GM18907 (cell line): ENCODE results near the gene ST6GALNAC5.
"Not testable (repeated sequence)": the region's sequence is repeated elsewhere in the genome, so short reads cannot be mapped to it uniquely, and the experiment has no call there.

Experiments
- ATAC-seq: cut with Tn5 transposase; IDR thresholded peaks from one replicate; pipeline ENCODE4 v1.9.1; 2021; ENCODE audit warnings: mild to moderate bottlenecking, moderate library complexity; ENCODE audit not compliant: unreplicated experiment

Gene ST6GALNAC5

DNA sequence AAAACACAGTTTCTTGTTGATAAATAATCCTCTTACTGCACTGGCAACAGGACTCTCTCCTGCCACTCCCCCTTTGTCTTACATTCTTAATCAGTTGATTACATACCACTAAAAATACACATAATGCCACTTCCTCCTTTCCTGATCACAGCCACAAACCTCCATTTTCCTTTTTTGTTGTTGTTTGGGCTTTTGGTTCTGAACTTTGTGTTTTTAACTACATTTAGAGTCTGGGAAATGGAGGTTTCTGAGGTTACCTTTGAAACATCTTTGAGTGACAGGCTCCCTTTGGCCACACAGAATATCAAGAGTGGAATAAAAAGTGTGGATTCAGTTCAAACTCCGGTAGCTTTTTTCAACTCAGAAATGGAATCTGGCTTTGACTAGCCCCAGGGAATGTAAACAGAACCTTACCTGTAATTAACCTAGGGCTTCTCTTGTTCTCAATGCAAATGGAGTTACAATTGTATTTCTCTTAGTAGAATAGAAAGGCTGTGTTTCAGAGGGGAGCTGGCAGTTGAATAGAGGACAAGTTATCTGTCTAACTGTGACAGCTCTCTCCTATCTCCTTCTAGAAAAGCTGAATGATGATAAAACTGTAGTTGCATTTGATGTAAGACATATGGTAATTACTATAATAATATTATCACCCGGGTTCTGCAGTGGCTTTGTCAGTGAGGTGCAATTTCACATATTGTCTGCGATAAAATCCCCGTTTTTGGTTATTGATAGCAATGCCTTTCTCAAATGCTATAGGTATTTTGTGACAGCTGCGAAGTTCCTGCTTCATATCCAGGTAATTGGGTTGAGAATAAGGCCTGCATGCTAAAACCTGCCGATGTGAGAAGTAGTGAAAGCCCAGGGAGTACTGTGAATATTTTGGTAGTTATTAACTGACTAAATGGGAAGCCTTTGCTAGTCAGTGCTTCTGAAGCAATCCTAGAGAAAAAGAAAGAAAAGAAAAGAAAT is 66.9 kb downstream of the ST6GALNAC5 start:
- no peak for ATAC-seq

DNA sequence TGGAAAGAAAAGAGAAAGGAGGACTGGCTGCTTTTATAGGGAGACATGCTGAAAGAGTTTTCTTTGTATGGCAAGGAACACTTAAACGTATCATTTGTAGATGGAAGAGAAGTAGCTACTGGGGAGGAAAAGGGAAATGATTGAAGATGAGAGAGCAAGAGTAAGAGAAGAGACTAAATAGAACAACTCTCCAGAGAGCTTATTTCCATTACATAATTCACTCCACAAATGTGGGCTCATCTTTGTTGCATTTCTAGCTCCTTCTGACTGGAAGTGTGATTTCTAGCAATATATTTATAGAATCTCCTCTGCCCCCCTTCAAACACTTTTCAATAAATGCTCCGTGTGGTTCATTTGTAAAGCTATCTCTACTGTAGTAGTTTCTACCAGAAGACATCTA is 71.0 kb downstream of the ST6GALNAC5 start:
- no peak for ATAC-seq

DNA sequence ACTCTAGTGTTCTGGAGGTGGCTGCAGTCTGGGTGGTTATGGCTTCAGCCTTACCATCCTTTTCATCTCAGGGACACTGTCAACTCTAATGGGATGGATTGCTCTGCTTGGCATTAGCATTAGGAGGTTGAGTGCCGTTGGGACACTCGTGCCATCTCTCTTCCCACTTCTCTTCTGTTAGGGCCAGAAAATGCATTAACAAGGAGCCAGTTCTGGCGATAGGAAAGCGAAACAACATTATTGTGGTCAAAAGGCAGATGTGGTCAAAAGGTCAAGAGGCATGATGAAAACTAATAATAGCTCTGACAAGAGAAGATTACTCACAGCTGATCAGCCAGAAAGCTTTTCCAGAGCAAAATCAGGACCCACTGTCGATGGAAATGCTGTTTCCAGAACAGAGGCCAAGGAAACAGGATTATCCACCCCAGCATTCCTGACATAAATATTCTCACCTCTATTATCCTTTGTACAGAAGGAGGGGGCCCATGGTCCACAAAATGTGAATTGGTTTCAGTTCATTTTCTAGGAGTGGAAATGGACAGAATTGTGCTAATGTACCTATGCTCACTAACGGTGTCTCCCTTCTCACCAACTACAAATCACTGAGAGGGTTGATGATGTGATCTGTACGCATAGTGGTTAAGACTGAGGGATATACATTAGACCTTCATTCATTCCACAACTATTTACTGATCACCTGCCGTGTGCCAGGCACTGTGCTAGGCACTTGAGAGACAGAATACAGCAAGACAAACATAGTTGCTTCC is 72.0 kb downstream of the ST6GALNAC5 start:
- ATAC-seq: peak; percentile 50

DNA sequence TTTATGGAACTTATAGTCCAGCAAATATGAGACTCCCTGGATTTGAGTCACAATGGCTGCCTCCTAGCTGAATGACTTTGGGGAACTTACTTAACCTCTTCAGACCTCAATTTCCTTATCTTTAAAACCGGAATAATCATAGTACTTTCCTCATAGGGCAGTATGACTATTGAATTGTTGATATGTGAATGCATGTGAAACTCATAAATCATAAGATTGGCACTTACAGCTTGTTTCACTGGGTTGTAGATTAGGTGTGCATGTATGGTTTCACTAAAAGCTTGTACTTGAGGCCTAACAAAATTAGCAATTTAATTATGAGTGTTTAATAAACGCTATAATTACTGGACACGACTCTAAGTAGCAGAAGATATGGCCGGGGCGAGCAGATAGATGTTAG is 72.5 kb downstream of the ST6GALNAC5 start:
- ATAC-seq: no peak

DNA sequence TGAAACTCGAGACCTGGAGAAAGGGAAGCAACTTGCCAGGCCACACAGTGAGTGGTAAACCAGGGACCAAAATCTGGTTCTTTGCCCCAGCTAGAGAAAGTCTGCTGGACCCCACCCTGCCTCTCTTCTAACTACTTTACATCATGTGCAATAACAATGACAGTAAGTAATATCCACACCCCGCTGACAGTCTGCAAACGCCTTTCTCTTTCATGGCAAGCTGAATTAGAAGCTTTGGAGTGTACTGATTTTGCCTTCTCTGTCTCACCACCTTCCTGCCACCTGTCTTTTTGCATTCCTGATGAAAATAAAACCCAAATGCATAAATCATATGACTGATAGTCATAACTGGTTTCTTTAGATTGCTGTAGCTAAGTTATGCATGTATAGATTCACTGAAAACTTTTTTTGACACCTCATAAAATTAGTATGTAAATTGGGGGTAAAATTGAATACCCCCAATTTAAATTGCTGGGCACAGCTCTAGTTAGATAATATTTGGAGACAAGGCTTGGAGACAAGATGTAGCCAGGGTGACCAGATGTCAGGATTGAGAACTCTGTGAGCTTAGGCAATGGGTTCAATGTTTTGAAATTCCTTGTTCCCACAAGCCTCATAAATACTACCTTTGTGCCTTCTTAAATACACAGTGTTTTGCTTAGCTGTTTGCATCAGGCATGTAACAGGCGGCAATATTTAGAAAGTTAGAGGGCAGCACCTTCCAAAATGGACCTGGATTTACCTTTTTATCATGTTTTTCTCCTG is 73.5 kb downstream of the ST6GALNAC5 start:
- no peak for ATAC-seq

DNA sequence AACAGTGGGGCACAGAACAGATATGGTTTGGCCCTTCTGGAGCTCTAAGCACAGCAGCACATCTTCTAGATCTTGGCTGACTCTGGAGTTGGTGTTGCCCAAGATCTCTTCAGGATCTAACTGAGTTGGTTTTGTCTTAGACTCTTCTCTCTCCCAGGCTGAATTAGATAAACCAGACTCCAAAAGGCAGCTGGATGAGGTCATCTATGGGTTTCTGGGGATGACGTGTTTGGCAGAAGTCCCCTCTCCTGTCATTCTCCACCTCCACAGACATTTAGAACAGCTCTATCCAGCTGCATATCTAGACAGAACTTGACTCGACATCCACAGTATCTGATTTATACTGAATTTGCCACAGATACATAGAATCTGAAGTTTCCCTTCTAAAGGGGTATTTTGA is 75.3 kb downstream of the ST6GALNAC5 start:
- no peak for ATAC-seq

DNA sequence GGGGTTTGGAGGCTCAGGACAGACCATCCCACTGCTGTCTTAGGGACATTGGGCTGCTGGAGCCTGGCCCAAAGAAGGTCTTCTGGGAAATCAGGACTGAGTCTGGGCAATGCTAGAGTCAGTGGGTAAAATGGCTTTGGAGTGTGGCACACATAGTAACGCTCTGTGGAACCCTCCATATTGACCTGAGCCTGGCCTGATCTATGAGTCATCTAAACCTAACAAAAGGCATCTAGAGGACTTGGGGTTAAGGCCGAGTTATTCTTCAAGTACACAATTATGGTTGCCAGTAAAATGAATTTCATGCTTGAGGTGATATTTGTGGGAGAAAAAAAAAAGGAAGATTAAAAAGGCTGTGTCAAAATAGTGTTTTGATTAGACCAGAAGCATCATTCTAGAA is 77.7 kb downstream of the ST6GALNAC5 start:
- ATAC-seq: no peak

DNA sequence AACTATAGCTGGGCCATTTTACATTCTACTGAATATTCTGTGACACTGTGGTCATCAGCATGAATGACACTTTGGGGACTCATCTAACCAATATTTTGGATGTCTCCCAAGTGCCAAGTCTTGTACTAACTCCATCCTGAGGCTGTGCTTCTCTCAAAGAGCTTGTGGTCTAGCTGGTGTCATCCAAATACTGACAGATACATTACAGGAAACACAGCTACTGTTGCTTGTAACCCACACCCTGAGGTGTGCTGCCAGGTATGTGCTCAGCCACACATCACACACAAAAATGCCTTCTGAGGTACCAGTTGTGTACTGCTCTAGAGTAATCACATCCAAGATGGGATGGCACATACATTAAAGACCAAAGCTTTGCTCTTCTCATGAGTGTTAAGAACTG is 81.6 kb downstream of the ST6GALNAC5 start:
- ATAC-seq: no peak

DNA sequence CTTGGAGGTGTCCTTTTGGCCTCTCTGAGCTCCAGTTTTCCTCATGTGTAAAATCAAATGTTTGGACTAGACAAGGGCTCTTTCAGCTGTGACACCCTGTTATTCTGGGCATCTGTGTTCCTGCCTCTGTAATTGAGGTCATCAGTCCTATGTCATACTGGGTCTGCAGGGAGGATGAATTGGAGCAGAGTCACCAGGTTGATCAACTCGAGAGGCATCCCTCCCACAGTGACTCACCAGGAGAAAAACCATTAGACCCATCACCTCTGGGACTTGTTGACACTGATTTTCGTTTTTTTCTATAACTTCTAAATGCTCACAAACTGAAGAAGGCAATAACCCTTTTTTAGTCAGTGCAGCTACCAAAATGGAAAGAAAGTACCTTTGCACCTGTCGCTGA is 82.2 kb downstream of the ST6GALNAC5 start:
- no peak for ATAC-seq

DNA sequence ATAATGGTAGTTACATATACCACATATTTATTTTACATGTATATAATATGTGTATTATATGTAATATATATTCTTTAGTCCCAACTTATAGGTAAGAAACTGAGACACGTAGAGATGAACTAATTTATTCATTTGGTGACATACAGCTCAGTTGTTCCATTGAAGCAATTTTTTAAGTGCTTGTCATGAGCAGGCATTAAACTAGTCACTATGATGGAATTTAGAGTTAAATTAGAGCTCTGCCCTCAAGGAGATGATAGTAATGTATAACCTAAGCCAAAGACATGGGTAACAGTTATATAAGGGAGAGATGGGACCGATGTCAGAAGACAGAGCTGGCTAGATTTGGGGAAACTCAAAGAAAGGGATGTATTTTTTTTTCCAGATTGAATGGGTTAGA is 83.0 kb downstream of the ST6GALNAC5 start:
- no peak for ATAC-seq

DNA sequence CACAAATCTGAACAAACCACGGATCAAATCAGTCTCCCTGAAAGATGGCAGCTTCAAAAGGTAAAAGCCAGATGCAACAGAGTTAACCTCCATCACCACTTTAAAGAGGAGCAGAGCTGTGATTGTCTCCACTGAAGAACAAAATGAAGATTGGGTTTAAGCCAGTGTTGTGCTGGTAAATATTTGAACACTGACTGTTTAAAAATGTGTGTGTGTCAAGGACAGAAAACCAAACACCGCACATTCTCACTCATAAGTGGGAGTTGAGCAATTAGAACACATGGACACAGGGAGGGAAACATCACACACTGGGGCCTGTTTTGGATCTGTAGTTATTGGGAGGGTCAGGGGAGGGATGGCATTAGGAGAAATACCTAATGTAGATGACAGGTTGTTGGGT is 83.9 kb downstream of the ST6GALNAC5 start:
- ATAC-seq: no peak

DNA sequence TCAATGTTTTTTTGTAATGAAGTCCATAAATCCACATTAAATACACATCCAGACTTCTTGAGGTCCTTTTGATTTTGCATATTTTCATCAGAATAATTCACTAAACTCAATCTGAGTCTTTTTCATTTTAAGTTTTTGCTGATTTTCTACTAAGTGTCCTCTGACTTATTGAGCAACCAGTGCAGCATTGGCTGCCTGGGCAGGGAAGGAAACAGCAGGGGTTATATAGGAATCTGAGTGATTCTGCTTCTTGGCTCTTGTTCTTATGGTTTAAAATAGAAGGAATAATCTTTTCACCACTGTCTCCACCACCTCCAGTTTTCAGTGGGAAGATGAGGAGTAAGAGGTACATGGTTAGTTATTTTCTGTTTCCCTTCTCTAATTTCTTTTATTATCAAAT is 88.4 kb downstream of the ST6GALNAC5 start:
- no peak for ATAC-seq

DNA sequence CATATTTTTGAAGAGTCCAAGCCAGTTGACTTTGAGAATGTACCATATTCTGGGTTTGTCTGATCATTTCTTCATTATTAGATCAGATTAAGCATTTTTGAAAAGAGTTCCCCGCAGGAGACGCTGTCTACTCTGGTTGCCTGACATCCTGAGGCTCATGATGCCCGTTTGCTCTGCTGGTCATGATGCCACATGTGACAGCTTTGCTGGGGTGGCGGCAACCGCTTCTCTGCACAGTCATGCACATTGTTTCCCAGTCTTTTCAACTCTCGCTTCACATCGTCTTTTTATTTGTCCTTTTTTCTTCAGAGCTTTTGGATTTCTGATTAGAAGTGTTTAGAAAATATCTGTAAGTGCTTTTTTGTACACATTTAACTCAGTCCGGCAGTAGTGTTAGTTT is 90.7 kb downstream of the ST6GALNAC5 start:
- no peak for ATAC-seq

DNA sequence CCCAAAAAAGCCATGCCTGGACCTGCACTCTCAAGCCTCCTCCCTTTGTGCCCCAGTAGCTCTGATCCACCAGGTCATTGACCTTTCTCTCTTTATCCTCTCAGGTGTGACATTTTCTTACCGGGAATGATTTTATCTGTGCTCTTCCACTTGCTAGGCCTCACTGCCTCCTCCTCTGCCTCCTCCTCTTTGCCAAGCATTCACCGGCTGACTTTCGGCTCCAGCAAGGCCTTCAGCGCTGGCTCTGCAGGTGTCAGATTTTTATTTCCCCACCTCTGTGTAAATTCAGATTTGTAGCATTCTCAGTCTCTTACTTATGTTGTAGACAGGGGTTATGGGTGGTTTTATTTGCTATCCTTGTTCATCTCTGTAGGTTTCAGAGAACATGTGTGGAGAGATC is 91.5 kb downstream of the ST6GALNAC5 start:
- no peak for ATAC-seq

DNA sequence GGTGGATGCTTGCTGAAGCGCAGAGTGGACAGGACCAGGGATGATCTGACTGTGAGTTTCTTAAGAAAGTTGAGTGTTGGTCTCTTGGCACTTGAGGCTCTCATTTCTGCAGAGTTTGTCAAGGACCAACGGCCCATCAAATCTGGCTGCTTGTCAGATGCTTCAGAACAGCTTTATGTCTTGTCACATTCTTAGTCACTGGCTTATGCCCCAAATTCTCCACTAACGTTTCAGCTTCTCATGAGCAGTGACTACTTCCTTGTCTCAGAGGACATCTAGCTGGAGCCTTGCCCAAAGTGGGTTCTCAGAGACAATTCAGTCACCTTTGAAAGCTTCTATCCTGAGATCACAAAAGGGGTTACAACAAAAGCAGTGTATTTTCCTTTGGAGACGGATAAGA is 92.3 kb downstream of the ST6GALNAC5 start:
- ATAC-seq: no peak

DNA sequence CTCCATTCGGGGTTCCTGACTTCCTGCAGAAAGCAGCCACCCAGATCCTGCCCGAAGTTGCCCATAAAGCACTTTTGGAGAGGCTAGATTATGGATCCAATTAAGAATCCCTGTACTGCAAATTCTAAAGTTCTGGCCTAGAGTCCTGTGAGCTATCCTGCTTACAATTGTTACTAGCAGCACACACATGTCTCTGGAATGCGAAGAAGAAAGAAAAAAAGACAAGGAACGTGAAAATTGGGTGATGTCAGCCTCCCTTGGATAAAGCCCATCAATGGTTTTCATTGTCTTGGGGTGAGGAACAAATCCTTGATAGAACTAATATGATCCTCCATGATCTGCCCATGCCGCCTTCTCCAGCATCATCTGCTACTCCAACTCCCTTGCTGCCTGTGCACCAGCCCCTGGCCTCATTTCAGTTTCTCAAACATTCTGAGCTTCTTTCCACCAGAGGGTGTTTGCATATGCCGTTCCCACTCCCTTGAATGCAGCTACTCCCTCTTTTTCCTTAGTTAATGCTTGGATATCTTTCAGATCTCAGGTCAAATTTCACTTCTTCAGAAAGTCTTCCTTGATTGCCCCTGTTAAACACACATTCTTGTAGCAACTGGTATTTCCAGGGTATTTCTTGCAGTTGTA is 94.0 kb downstream of the ST6GALNAC5 start:
- no peak for ATAC-seq

DNA sequence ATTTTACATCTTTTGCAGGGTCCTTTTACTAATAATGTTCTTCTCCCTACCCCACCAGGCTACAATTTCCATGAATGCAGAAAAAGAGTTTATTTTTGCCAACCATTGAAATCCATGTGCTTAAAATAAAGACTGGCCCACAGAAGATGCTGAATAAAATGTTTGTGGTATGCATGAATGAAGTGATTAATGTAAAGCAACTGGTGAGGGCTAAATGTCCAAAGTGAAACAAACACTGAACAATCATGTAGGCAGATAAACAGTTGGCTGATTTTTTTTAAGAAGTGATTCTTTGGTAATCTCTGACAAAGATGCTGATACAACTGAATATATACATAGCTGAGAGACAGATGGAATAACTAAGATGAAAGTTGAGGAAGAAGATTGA is 94.5 kb downstream of the ST6GALNAC5 start:
- no peak for ATAC-seq

DNA sequence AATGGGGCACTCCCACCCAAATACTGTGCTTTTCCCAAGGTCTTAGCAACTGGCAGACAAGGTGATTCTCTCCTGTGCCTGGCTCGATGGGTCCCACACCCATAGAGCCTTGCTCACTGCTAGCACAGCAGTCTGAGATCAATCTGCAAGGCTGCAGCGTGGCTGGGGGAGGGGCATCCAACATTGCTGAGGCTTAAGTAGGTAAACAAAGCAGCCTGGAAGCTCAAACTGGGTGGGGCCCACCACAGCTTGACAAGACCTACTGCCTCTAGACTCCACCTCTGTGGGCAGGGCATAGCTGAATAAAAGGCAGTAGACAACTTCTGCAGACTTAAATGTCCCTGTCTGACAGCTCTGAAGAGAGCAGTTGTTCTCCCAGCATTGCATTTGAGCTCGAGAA is 114.0 kb downstream of the ST6GALNAC5 start:
- not testable (repeated sequence) for ATAC-seq

DNA sequence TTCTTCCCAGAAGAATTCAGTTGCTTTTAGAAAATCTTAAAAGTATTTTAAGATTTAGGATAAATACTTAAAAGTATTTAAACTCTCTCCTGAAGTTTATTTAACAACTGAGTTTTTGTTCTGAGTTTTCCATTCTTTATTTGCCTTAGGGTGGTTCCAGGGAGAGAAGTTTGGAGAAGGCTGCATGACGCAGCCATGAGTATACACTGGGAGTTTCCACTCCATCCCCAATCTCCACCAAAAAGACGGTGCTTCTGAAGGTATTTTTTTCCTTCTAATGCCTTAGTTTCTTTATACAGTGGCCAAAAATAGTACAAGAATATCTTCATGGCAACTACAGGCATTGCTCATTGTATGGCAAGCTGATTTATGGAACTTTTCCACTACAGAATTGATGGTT is 122.7 kb downstream of the ST6GALNAC5 start:
- no peak for ATAC-seq

DNA sequence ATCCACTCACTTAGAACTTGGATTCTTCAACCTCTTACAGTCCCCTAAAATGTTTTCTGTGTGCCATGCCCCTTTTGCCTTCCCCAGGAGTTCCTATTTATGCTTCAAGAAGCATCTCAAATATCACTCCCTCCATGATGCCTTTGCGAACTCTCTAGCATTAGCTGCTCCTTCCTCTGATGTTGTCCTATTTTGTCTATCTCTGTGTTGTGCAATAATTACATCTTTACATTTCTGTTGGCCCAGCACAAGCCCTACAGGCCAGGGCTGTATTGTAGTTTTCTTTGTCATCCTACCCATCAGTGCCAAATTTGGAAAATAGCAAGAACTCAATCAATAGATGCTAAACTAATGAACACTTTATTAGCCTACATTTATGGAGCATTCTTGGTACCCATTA is 125.8 kb downstream of the ST6GALNAC5 start:
- no peak for ATAC-seq
